Smooth muscle cell of the brain vasculature (primary cell): ENCODE results near the gene NUDT21.

Experiments
- DNase-seq: peaks from one replicate; pipeline ENCODE4 v3.0.0-alpha.2; 2012; ENCODE audit warnings: low read depth, low spot score

Gene NUDT21

DNA sequence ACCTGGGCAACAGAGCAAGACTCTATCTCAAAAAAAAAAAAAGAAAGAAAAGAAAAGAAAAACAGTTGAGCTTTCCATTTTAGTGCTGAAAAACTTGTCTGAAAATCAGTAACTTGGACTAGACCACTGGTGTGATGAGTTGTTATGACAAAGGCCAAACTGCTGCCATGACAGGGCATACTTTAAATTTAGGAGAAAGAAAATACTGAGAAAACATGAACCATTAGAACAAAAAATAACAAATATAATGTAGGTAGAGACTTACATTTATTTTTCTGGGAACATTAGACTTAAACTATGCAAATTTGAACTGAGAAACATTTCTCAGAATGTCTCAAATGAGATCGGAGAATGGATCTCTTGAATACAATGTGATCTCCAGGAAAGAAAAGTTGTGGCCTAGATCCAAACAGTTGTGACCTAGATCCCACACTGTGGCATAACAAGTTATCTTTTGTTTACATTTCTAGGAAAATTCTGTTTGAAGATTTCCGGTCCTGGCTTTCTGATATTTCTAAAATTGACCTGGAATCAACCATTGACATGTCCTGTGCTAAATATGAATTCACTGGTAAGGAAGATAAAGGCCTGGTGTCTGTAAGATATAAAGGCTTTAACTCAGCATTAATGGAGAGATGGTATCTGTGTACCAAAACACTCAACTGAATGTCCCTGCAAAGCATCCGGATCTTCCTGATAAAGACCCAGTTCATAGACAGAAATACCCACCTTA is 11.1 kb upstream of the NUDT21 start:
- no peak for DNase-seq

DNA sequence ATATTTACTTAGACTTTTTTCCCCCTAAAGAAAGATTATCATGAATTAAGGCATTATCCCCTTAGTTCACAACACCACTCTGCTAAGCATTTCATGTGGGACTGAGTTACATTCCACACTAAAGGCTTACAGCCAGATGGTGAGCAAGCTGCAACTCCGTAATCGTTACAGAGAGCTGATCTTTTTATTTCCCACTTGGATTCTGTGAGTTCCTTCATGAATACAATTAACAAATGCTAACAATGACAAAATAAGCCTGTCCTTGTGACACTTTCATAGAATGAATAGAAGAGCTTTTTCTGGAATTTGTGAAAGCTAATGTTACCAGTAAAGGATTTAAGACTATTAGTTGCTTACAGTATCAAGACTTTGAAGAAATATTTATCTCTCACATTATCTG is 9.0 kb upstream of the NUDT21 start:
- no peak for DNase-seq

DNA sequence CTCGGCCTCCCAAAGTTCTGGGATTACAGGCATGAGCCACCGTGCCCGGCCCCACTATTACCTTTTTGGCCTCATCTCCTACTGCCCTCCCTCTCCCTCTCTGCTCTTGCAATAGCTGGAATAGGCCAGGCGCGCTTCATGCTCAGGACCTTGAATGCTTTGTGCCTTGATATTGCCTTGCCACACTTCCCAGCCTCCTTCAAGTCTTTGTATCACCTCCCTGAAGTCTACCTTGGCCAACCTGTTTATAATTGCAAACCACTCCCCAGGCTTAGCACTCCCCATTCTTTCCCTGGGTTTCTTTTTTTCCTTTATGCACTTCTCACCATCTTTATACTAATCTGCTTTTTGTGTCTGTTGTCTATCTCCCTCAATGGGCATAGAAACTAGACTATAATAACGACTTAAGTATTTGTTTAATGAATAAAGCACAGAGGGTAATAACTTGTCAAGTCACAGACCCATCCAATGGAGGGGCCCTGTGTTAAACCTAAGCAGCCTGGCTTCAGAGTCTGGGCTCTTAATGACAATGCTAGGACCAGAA is 6.9 kb upstream of the NUDT21 start:
- no peak for DNase-seq

DNA sequence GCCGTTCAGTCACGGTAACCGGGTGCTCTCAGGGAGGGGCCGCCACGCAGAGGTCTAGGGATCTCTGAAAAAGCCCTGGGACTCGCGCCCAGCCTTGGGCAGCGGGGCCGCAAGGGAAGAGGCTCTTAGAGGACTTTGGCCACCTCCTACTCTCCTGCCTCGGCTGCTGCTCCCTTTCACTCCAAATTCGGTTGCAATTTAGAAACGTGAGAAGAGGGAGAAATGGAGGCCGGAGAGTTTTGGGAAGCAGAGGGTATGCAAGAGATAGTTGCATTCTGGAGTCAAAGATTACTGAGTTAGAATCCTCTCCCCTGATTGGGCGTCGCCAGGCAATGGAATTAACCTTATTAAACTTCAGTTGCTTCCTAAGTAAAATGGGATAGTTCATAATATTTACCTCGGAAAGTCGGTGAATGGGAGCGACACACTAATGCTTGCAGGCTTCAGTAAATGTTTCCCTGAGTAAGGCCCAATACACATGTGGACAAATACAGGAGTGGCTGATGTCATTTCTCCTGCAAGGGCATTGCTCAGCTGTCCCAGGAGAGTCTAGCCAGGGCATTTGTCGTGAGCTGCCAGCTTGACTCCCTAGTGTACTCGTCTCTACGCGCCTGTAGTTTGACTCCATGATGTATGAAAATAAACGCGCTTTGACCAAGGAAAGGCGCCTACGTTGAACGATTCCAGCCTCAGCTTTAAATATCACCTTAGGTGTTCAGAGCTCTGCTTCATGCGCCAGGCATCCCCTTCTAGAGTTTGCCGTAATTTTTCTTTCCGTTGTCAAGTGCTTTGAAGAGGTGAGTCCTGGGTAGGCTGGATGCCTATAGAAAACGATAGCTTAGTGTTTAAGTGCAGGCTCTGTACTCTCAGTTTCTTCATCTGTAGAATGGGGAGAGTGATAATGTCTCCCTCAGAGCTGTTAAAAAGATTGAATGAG is 889 bp upstream of the NUDT21 start:
- DNase-seq, result no peak

DNA sequence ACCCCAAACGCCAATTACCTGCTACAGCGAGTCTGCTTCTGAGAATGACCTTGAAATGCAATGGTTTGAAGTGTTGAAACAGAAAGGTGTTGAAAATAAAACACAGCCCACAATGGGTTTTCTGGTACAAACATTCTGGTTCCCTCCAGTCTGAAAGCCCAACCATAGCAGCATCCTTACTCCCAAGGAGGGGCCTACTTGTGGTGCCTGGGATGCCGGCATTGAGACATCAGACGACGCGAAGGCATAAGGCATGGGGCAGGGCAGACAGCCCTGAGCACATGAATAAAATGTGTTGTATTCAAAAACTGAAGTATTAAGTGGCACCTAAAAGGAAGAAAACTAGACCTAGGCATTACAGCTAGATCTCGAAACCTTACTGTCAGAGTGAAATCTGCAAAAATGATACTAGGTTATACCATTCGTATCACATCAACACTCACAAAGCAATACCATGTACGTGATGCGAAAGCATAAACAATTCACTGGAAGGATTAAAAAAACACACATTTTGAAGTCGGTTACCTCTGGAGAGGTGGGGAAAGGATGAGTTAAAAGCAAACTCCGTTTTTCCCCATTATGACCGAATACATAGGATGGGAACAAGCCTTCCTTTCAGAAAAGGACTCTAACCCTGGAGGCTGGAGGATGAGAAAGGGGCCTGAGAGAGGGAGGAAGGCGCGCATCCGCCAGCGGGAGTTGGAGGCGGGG is 702 bp downstream of the NUDT21 start:
- no peak for DNase-seq

DNA sequence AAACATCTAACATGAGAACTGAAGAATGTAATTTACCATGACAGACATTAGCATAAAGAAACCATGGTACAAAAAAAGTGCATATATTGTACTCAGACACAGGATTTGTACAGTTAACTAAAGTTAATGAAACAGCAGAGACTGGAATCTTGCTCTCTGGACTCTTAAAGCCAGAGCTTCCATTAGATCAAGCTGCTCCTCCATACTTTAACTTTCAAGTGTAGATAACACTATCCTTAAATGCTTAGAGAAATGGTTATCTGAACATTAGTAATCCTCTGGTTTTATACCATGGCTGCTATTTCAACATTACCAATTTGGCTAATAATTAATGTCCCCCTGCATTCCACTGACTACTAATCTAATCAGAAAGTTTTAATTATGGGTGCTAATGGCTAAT is 3.1 kb downstream of the NUDT21 start:
- DNase-seq, result no peak

DNA sequence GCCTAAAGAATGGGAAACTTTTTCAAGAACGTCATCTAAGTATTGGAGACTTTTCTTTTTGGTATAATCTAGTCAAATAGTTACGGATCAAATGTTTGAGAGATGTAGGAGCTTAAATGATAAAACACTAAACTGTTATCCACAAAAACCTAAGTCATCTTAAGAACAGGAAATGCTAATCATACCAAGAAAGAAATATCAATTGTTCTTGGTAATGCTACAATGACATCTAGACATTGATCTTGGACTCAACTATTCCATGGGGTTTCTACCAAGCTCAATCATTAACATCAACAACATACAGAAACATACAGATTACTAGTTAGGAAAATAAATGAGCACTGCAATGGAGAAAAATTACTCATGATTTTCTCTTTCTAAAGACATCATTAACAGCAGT is 3.8 kb downstream of the NUDT21 start:
- DNase-seq, result no peak

DNA sequence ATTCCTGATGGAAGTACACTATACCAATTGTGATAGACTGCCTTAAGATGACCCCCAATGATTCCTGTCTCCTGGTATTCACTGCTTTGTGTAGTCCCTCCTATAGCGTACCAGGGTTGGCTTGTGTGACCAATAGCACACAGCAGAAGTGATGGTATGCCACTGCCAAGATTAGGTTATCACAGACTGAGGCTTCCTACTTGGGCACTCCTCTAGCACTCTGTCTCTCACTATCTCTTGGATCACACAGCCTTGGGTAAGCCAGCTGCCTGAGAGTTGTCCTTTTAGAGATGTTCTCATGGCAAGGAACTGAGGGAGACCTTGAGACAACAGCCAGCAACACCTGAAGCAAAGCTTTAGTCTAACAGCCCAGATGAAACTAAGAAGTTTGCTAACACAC is 13.1 kb downstream of the NUDT21 start:
- no peak for DNase-seq

DNA sequence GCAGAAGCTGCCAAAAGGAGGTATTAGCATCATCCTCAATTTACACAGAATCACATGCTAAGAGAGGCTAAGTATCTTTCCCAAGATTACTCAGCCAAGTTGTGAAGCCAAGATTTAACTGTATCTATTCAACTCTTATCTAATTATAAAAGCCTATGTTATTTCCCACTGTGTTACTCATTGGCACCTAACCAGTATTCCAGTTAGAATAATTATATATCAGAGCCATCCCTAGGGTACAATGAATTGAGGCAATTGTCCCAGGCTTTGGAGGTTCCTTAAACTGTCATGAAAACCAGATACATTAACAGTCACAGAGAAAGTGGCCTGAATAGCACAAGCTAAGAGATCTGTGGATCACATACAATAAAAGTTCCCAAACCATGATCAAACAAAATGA is 14.9 kb downstream of the NUDT21 start:
- no peak for DNase-seq

DNA sequence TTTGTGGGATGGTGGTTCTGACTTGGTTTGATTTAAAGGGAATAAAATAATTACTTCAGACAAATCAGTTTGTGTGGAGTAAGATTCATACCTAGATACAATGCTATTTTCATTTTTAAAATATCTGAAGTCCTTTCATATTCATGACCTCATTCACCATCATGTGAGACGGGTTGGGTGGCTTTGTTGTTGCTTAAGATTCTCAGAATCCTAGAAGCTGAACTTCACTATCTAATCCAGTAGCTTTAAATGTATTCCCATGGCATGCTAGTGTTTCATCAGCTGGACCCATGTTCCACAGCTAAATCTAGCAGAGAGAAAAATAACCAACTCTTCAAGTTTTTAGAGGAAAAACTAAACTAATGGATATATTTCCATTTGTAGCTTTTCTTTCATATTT is 23.0 kb downstream of the NUDT21 start:
- DNase-seq, result no peak

DNA sequence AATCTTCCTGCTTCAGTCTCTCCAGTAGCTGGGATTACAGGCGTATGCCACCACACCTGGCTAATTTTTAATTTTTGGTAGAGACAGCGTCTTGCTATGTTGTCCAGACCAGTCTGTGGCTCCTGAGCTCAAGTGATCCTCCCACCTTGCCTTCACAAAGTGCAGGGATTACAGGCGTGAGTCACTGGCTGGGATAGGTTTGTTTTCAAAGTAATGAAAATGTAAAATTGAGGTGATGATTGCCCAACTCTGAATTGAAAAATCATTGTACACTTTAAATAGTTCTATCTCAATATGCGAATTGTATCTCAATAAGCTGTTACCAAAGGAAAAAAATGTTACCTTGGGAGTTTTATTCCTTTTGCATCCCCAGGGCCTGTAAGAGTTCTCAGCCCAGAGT is 24.5 kb downstream of the NUDT21 start:
- no peak for DNase-seq

DNA sequence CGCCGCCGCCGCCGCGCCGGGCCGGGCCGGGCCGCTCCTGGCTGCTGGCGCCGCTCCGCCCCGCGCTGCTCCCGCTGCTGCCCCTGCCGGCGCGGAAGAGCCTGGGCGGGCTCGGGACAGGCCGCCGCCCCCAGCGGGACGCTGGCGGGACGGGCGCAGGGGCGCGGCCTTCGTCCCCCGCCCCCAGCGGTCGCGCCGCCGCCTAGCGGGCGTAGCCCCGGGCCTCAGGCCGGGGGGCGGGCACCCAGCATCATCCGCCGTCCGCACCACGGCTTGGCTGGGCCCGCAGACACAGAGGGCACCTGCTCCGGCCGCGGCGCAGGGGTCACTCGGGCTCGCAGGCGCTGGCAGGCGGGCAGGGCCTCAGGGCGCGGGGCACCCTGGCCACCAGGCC is 25.7 kb downstream of the NUDT21 start, which contains the start of gene AMFR:
TSS of gene AMFR (minus strand) at position 107 of the 394 bp plus-strand sequence. CDS start 218 bp downstream, outside the sequence.
- no peak for DNase-seq

DNA sequence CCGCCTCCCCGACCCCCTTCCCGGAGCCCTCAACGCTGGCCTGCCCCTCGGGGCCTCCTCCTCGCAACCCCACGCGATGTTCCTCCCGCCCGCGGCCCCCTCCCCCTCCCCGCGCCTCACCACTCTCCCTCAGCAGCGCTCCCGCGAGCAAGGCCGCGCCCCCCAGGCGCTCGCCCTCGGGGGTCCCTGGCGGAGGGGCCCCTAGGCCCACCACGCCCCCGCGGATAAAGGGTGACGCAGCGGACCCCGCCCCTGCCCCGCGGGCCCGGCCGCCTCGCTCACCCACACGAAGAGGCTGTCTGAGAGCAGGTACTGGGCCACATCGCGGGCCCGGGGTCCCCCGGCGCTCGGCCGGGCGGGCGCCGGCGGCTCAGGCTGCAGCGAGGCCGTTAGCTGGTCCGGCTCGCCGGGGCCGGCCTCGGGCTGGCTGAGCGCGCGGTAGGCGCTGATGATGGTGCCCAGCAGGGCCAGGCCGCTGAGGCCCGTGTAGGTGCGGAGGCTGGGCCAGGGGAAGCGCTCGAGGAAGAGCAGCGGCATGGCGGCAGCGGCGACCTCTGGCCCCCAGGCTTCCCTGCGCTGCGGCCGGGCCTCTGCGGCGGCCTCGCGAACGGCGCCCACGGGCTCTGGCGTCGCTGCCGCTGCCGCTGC is 26.2 kb downstream of the NUDT21 start:
- no peak for DNase-seq

DNA sequence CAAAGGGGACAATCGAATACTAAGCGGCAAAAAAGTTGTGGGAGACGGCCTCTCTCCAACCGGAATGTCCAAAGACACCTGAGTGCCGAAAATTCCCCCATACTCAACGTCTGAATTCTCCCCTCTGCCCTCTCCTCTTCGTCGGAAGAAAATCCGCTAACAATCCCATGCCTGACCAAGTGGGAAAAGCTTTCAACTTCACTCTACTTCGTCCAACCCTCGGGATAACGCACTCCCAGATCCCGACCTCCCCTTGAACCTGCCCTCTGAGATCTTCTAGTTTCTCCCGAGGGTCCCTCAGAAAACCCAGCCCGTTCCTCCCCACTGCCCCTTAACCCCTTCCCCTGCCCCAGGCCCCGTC is 26.7 kb downstream of the NUDT21 start:
- no peak for DNase-seq

DNA sequence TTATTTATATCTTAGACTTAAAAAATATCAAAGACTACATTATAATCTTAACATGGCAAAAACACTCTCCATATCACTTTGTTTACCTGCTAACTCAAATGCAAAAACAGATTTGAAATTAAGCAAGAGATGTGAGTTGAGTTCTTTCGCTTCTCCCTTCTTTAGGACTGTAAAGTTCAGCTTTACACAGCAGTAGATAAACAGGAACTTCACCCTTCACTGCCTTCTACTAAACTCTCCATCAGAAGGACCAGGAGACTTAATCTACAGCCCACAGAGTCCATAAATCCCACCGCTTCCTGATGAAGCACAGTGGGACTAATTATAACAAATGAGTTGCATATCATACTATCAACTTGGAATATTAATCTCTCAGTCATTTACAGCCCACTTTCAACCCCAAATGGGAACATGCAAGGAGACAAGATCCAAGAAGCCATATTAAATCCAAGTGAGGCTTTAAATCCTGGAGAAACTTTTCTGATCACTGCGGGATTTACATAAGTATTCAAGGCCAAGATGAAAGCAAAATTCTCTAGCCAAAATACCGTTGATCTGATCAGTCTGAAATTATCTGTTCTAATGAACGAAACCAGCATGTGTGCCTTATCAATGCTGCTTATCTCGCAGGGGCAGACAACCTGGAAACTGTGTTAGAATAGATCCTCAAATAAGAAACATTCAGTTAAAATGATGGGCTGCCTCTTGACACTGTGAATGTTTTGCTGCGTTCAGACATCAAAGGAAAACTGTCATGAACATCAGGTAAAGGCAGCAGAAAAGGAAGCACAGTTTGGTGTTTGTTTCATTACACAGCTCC is 27.3 kb downstream of the NUDT21 start:
- no peak for DNase-seq

DNA sequence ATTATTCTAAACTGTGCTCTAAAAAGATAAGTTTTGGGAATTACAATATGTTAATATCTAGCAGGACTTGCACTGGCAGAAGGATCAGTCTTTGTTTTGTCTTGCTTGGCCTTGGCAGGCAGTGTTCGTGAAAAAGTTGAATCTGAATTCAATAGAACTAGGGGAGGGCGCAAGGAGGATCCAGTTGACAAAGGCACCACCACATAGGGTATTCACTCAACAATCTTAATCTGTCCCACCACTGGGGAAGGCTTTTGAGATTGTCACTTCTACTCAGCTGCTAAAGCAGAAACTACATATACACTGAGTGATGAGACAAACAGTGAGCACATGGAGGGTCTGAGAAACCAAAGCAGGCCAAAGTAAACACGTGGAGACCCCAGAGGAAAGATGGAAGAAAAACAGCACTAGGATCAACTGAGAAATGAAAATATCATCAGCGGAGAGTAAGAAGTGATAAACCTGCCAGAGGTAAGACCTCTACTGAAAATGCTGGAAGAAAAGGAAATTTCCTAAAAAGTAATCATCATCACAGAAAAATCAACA is 28.2 kb downstream of the NUDT21 start:
- DNase-seq, result no peak

DNA sequence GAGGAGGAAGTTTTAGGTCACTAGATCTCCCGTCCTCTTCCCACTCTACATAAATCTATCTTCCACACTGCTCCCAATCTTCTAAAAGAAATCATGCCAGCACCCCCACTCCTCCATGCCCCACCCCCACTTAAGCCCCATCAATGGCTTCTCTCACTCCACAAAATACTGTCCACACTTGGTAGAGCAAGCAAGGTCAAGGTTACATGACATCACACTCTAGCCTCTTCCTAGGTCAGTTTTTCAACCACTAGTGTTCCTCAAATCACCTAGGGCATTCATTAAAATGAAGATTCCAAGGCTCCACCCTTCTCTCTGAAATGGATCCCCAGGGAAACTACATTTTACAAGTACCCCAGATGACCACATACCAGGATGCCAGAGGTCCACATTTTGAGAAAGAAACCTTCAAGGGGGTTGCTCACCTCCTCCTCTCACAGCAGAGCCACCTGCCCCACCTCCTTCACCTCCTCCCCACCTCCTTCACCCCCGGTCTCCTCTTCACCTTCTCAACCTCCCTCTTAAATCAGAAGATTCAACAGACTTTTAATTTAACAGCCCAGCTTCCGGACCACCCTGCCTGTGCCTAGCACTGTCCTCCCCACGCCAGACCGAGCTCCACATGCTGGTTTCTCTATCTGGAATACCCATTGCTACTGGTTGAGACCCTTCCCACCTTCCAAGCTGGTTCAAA is 29.0 kb downstream of the NUDT21 start:
- no peak for DNase-seq

DNA sequence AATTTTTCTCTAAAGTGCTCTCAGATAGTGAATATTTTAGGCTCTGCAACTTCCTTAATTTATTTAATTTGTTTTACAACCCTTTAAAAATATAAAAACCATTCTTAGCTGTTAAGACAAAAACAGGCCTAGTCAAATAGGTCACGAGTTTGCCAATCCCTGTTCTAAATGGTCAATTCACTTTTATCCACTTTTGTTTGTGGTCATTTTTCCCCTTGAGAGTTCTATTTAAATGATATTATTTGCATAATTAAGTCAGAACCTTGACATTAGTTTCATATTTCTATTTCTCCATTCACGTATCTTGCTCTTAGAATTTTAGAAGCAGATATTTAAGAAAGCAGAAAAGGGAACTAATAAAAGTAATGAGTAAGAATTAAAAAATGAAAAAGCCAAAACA is 29.8 kb downstream of the NUDT21 start:
- no peak for DNase-seq

DNA sequence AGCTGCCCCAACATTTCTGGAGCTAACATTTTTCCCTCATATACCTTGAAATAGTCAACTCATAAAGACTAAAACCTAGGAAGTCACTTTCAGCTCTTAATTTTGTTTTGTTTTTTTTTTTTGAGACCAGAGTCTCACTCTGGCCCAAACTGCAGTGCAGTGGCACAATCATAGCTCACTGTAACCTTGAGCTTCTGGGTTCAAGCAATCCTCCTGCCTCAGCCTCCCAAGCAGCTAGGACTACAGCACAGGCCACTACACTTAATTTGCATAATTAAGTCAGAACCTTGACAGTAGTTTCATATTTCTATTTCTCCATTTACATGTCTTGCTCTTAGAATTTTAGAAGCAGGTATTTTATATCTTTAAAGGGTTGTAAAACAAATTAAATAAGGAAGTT is 30.5 kb downstream of the NUDT21 start:
- no peak for DNase-seq
